GM13976 (cell line): ENCODE data around the gene LRRC28.

Experiments
- DNase-seq: peaks from one replicate; pipeline ENCODE4 v3.0.0; 2012; ENCODE audit warnings: low spot score
- in situ Hi-C: fragments of 300-500 bp; cut with MboI; formaldehyde crosslinking; loops from one replicate; pipeline ENCODE4 v1.12.0; 2022; ENCODE audit warnings: low sequenced_read_pairs, mixed read lengths, inconsistent platforms; ENCODE audit not compliant: unreplicated experiment
- TF ChIP-seq, protein P1 (sequence below): IDR thresholded peaks from 2 replicates; pipeline ENCODE4 v1.5.1; 2012; ENCODE audit warnings: borderline replicate concordance, mild to moderate bottlenecking; ENCODE audit not compliant: insufficient read depth; ENCODE audit errors: extremely low read depth, missing control alignments, control extremely low read depth

LRRC28 gene

DNA sequence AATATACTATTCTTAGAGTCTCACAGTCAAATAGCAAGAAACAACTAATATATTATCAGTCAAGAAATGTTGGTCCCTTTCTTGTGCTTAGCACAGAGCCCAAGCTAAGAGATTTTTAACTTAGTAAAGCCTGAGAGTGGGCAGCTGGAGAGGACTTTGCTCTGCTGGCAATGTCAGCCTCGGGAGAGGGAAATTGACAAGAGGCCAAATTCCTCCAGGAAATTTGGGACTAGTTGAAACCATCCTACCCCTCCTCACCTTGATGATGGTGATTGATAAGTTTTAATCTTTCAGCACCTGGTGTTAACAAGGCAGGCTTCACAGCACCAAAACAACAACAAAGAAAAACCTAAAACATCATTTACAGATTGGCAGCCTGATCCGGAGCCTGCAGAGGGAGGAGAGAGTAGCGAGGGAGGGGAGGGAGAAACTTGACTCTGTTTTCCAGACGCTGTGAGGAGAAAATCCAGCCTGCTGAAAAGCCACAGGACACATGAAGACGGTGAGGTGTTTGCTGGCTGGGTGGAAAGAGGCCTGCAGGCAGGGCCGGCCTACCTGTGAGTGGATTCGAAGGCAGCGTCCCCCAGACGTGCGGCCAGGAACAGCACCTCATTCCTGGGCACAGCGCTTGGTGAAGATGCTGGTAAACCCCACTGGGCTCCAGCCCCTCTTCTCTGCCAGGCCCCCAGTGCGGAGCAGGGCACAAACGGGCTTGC is 150.9 kb downstream of the LRRC28 start:
- TF ChIP-seq, protein P1, sequence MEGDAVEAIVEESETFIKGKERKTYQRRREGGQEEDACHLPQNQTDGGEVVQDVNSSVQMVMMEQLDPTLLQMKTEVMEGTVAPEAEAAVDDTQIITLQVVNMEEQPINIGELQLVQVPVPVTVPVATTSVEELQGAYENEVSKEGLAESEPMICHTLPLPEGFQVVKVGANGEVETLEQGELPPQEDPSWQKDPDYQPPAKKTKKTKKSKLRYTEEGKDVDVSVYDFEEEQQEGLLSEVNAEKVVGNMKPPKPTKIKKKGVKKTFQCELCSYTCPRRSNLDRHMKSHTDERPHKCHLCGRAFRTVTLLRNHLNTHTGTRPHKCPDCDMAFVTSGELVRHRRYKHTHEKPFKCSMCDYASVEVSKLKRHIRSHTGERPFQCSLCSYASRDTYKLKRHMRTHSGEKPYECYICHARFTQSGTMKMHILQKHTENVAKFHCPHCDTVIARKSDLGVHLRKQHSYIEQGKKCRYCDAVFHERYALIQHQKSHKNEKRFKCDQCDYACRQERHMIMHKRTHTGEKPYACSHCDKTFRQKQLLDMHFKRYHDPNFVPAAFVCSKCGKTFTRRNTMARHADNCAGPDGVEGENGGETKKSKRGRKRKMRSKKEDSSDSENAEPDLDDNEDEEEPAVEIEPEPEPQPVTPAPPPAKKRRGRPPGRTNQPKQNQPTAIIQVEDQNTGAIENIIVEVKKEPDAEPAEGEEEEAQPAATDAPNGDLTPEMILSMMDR, result no peak
- DNase-seq, result no peak
- in situ Hi-C loops, result no loop called here

DNA sequence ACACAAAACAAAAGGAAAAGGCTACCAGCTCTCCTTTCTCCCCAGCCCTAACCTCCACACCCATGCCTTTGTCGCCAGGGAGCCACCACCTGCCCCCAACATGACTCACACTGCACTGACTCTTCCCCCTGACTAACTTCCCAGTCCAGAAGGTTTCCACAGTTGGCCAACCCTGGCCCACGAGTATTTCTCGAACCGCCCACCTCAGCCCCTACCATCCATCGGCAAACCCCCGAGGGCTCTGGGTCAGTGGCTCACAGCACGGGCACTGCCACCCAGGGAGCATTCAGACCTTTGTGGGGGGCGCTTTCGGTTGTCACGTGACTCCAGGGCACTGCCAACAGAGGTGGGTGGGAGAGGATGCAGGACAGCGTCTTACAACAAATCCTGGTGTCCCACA is 152.3 kb downstream of the LRRC28 start:
- in situ Hi-C loops, result no loop called here
- TF ChIP-seq, protein P1, result no peak
- no peak for DNase-seq

DNA sequence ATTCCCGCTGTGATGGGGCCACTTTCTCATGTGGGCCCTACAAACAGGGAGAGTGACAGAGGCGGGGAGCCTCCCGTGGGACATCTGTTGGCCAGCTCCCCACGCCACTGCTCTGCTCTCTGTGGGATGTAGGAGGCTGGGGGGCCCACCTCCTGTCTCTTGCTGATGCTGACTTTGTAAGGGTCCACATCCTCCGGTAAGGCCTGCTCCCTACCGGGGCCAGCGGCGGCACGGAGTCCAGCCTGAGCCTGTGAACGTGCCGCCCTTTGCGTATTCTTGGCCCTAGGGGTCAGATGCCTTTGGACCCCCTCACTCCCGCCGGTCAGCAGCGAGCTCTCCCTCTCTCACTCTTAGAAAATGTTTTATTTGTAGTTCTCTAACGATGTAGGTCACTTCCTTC is 153.2 kb downstream of the LRRC28 start:
- no peak for DNase-seq
- TF ChIP-seq, protein P1, result no peak
- in situ Hi-C loops, result no loop called here

DNA sequence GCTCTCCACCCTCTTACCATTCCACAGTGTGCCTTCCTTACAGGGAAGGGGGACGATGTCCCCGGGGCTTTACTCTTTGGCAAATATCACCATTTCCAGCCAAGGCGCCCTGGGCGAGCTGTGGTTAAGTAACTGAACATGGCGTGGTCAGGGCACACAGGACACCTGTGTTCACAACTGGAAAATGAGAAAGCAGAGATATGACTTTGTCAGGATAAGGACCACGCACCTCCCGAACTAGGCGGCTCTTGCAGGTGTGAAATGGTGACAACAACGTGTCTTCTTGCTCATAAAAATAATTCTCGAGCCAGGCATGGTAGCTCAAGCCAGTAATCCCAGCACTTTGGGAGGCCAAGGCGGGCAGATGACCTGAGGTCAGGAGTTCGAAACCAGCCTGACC is 154.8 kb downstream of the LRRC28 start:
- TF ChIP-seq, protein P1, result no peak
- in situ Hi-C loops, result no loop called here
- DNase-seq, result no peak

DNA sequence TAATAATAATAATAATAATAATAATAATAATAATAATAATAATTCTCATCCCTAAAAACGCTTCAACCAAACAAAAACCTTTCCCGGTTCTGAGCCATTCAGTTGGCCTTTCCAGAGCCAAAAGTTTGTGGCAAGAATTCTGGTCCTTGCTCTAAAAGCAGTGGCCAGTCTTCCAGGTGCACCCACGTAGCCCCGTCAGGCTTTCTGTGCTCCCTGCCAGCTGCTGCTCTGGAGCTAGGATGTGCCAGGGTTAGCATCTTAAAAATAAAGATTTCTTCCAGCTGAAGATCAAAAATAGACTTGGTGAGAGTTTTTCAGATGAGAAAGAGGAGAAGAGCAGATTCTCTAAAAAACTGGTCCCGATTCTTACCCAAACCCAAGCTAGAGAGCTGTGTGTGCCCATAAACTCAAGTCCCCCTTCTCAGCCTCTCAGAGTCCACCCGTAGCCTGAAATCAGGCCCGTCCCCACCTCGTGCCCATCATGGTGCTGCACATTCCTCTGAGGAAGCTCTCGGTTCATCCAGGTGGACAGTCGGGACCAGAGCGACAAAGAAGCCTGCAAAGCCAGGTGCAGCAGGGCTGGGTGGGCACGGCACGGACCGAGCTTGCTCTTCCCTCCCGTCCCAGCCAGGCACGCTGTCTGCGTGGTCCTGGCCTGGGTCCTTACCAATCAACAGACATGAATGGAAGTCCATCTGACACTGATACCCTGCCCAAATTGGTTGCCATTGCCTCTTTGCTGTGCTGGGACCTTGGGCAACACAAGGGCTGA is 155.6 kb downstream of the LRRC28 start:
- DNase-seq, result no peak
- in situ Hi-C loops, result no loop called here

DNA sequence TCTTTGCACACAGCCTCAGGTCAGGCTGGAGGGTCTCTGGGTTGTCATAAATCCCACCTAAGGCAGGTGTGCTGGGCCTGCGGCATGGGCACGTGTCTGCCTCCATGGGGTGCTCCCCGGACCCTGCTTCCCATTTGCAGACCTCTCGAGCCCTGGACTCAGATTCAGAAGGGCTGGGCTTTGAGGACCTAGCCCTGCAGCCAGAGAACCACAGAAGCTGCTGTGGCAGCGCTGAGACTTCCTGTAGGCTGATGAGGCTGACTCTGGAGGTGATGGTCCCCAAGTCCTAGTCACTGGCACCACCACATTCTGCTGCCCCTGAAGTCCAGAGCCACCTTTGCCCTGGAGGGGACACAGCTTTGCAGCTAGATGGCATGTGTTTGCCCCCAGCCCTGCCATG is 156.4 kb downstream of the LRRC28 start:
- in situ Hi-C loops, result no loop called here
- TF ChIP-seq, protein P1, result no peak
- peak; percentile 22 for DNase-seq

More for the DNA sequence above, 155.6 kb downstream of the LRRC28 start:
- TF ChIP-seq, protein P1, result no peak
